MM.1S (cell line): ENCODE data around the gene CIRBP.

ENCODE experiments used
- DNase-seq: peaks from one replicate; pipeline ENCODE4 v3.0.0-alpha.2; 2015
- H2AFZ ChIP-seq: fragments of 300-600 bp; sonication (generic); 2 replicates; pipeline ENCODE4 v1.6.0; 2016; ENCODE audit warnings: antibody characterized with exemption, low read length
- H3F3A ChIP-seq: fragments of 300-600 bp; sonication (generic); 2 replicates; pipeline ENCODE4 v1.6.1; 2016; ENCODE audit warnings: mild to moderate bottlenecking, antibody characterized with exemption, low read length, moderate library complexity, mixed read lengths; ENCODE audit not compliant: insufficient read depth
- H3K27ac ChIP-seq: fragments of 300-600 bp; sonication (generic); 2 replicates; pipeline ENCODE4 v1.5.1; 2016; ENCODE audit warnings: mild to moderate bottlenecking, low read length
- H3K27me3 ChIP-seq: fragments of 300-600 bp; sonication (generic); replicated peaks from 2 replicates; pipeline ENCODE4 v1.6.0; 2016; ENCODE audit warnings: low read length; ENCODE audit not compliant: insufficient read depth
- H3K36me3 ChIP-seq: fragments of 300-600 bp; sonication (generic); replicated peaks from 2 replicates; pipeline ENCODE4 v1.6.1; 2016; ENCODE audit warnings: mild to moderate bottlenecking, low read length, mixed read lengths; ENCODE audit not compliant: insufficient read depth
- H3K4me1 ChIP-seq: fragments of 300-600 bp; sonication (generic); 2 replicates; pipeline ENCODE4 v1.6.1; 2016; ENCODE audit warnings: low read length, mixed read lengths
- H3K4me2 ChIP-seq: fragments of 300-600 bp; sonication (generic); 2 replicates; pipeline ENCODE4 v1.6.0; 2016; ENCODE audit warnings: low read depth, low read length
- H3K4me3 ChIP-seq: fragments of 300-600 bp; sonication (generic); 2 replicates; pipeline ENCODE4 v1.5.1; 2016; ENCODE audit warnings: low read length, mixed read lengths
- H3K79me2 ChIP-seq: fragments of 300-600 bp; sonication (generic); 2 replicates; pipeline ENCODE4 v1.6.1; 2016; ENCODE audit warnings: mixed run types, low read length, mixed read lengths
- H3K9ac ChIP-seq: fragments of 300-600 bp; sonication (generic); 2 replicates; pipeline ENCODE4 v1.6.1; 2016; ENCODE audit warnings: low read length, mixed read lengths
- H3K9me2 ChIP-seq: fragments of 300-600 bp; sonication (generic); replicated peaks from 2 replicates; pipeline ENCODE4 v1.6.1; 2016; ENCODE audit warnings: mild to moderate bottlenecking, low read length, mixed read lengths; ENCODE audit not compliant: insufficient read depth
- H3K9me3 ChIP-seq: fragments of 300-600 bp; sonication (generic); replicated peaks from 2 replicates; pipeline ENCODE4 v1.6.1; 2016; ENCODE audit warnings: mild to moderate bottlenecking, low read length, mixed read lengths; ENCODE audit not compliant: insufficient read depth
- H4K20me1 ChIP-seq: fragments of 300-600 bp; sonication (generic); 2 replicates; pipeline ENCODE4 v1.6.1; 2016; ENCODE audit warnings: mild to moderate bottlenecking, low read length, moderate library complexity, mixed read lengths; ENCODE audit not compliant: insufficient read depth
- CTCF ChIP-seq: fragments of 300-600 bp; sonication (generic); IDR thresholded peaks from 2 replicates; pipeline ENCODE4 v1.5.1; 2016; ENCODE audit warnings: antibody characterized with exemption, low read length, mixed read lengths
- EZH2 ChIP-seq: fragments of 300-600 bp; sonication (generic); optimal IDR thresholded peaks from 2 replicates; pipeline ENCODE3; 2017; ENCODE audit warnings: low read depth, mild to moderate bottlenecking, antibody characterized with exemption, low read length, mixed read lengths
- EZH2phosphoT487 ChIP-seq: fragments of 300-600 bp; sonication (generic); IDR thresholded peaks from 2 replicates; pipeline ENCODE4 v1.6.1; 2018; ENCODE audit warnings: antibody characterized with exemption, low read length

Gene CIRBP

GRCh38 chr19:1237027-1237659 is 32.0 kb upstream of the CIRBP start:
- Histone ChIP-seq H4K20me1 (no peaks in the 10 kb centered on the region), H3K36me3 (no peaks in the 10 kb centered on the region), H3K27ac (no peak overlapping the region), H3K4me3 (peak overlapping the region; percentile 17; the same call in 1 of the 2 replicates), H3K9ac (no peak overlapping the region), H3K4me2 (peak overlapping the region; percentile 27; the same call in 1 of the 2 replicates), H3K79me2 (peaks cover 5% of the 10 kb centered on the region), H3F3A (peaks cover 23% of the 10 kb centered on the region), H3K9me3 (no peaks in the 10 kb centered on the region), H2AFZ (no peak overlapping the region), H3K27me3 (peaks cover 72% of the 10 kb centered on the region), H3K9me2 (no peaks in the 10 kb centered on the region), H3K4me1 (peaks cover 7% of the 10 kb centered on the region)
- DNase-seq, result no peak
- TF ChIP-seq EZH2phosphoT487 (peak; percentile 91), CTCF (no peak), EZH2 (peak; percentile 100)

- Histone ChIP-seq H3K4me1 (peaks cover 7% of the 10 kb centered on the region), H3K27me3 (peaks cover 65% of the 10 kb centered on the region), H3K79me2 (peaks cover 12% of the 10 kb centered on the region), H3F3A (peaks cover 23% of the 10 kb centered on the region), H3K9me2 (no peaks in the 10 kb centered on the region), H3K4me2 (peak within 1 kb of the TSS; percentile 27; the same call in 1 of the 2 replicates), H3K27ac (no peak within 1 kb of the TSS), H2AFZ (no peak within 1 kb of the TSS), H3K4me3 (peak within 1 kb of the TSS; percentile 17; the same call in 1 of the 2 replicates), H3K36me3 (no peaks in the 10 kb centered on the region), H3K9ac (no peak within 1 kb of the TSS), H4K20me1 (no peaks in the 10 kb centered on the region), H3K9me3 (no peaks in the 10 kb centered on the region)
- no peak for DNase-seq
- TF ChIP-seq CTCF (no peak), EZH2phosphoT487 (no peak), EZH2 (no peak)
These were observed 31.3 kb upstream of the CIRBP start, which contains the start of gene CBARP for GRCh38 chr19:1237754-1238368. CBARP (minus strand) TSS chr19:1238005; CDS start chr19:1236100, 1,905 bp downstream.

- H3K79me2 ChIP-seq, result peaks cover 19% of the 10 kb centered on the region
- H3K27ac ChIP-seq, result no peak overlapping the region
- no peaks in the 10 kb centered on the region for H3K9me2 ChIP-seq
- no peak overlapping the region for H3K4me2 ChIP-seq
- H4K20me1 ChIP-seq, result no peaks in the 10 kb centered on the region
- H3K36me3 ChIP-seq, result no peaks in the 10 kb centered on the region
- H3K9me3 ChIP-seq, result no peaks in the 10 kb centered on the region
- no peak overlapping the region for H3K4me3 ChIP-seq
- H3K27me3 ChIP-seq, result peaks cover 57% of the 10 kb centered on the region
- no peak for DNase-seq
- H3K4me1 ChIP-seq, result peaks cover 7% of the 10 kb centered on the region
- no peak overlapping the region for H3K9ac ChIP-seq
- TF ChIP-seq EZH2 (no peak), EZH2phosphoT487 (no peak), CTCF (no peak)
- peaks cover 24% of the 10 kb centered on the region for H3F3A ChIP-seq
- no peak overlapping the region for H2AFZ ChIP-seq
These were observed 30.5 kb upstream of the CIRBP start for GRCh38 chr19:1238369-1239303.
